Measurements from ENCODE around the gene TNFRSF13B. TPM values are rescaled to one million over a fixed set of nuclear protein-coding genes. Genes with fewer than 3 reads are reported as not detected.
A peak's percentile ranks its signal among the peaks of the same experiment; 100 is the strongest.

The TNFRSF13B gene
- total and polyA plus RNA-seq, 2 donors (not counting 3 experiments of a cell fraction or from before 2014, with no cell fraction given) = not detected

- BruUV-seq (replicated peaks) = no TSS peak
- Histone ChIP-seq H3K4me2 (ENCODE audit: insufficient read depth, low read length) (no peak overlapping the region), H2AFZ (ENCODE audit: low read depth, low read length) (no peak overlapping the region), H3K9me1 (replicated peaks; ENCODE audit: control insufficient read depth, extremely low read depth, insufficient read depth, low read length) (no peaks in the 10 kb centered on the region), H3K27ac (ENCODE audit: insufficient read depth, low read depth, low read length) (peak overlapping the region; percentile 58), H3K36me3 (ENCODE audit: control insufficient read depth in 2 of 2, extremely low read depth in 1 of 2, insufficient read depth in 2 of 2, low read length in 2 of 2) (no peaks in the 10 kb centered on the region), H4K20me1 (replicated peaks; ENCODE audit: control insufficient read depth, extremely low read depth, insufficient read depth, low read length) (no peaks in the 10 kb centered on the region), H3K9me3 (replicated peaks; ENCODE audit: control insufficient read depth, insufficient read depth, low read length) (no peaks in the 10 kb centered on the region), H3K79me2 (ENCODE audit: control insufficient read depth, insufficient read depth, low read length) (no peaks in the 10 kb centered on the region), H3K9ac (replicated peaks; ENCODE audit: extremely low read depth, insufficient read depth, low read length) (no peak overlapping the region), H3K4me1 (ENCODE audit: control insufficient read depth, extremely low read depth, insufficient read depth, low read length) (peaks cover 8% of the 10 kb centered on the region), H3K27me3 (ENCODE audit: control insufficient read depth in 2 of 2, insufficient read depth in 2 of 2, low read length in 2 of 2) (peaks cover 2 to 3% of the 10 kb centered on the region in 2 experiments), H3K4me3 (replicated peaks in 1 of 3; ENCODE audit: insufficient read depth in 1 of 3, low read depth in 1 of 3, low read length in 3 of 3) (no peak overlapping the region)
- dilution Hi-C loops (cut with MboI; ENCODE audit: extremely low pct_ligation_motif_present, low sequenced_read_pairs) (no loop called here), intact Hi-C loops (cut with micrococcal nuclease) (no loop called here)
- ChIA-PET CTCF (no interaction called here), POLR2A (no interaction called here)
- FAIRE-seq (peak; percentile 47), DNase-seq (ENCODE audit: low read depth, low spot score) (peak; percentile 45)
- TF ChIP-seq POLR2A (IDR thresholded peaks at IDR 0.05; ENCODE audit: low read depth, low read length) (no peak), FOS (IDR thresholded peaks at IDR 0.05; ENCODE audit: borderline replicate concordance, insufficient read depth, low read length) (no peak), EZH2 (IDR thresholded peaks at IDR 0.05; ENCODE audit: borderline replicate concordance, low read depth, low read length, severe bottlenecking) (no peak), POLR2AphosphoS5 (IDR thresholded peaks at IDR 0.05; ENCODE audit: insufficient read depth, low read depth, low read length) (no peak), GATA2 (IDR thresholded peaks at IDR 0.05; ENCODE audit: insufficient read depth, insufficient read length, low read depth, low read length) (no peak), MAX (IDR thresholded peaks at IDR 0.05; ENCODE audit: insufficient read depth, insufficient read length) (no peak), MYC (IDR thresholded peaks at IDR 0.05; ENCODE audit: low read depth, low read length) (no peak), JUN (IDR thresholded peaks at IDR 0.05; ENCODE audit: borderline replicate concordance, insufficient read depth, insufficient read length, low read depth) (no peak)
- TF ChIP-seq, protein P1, sequence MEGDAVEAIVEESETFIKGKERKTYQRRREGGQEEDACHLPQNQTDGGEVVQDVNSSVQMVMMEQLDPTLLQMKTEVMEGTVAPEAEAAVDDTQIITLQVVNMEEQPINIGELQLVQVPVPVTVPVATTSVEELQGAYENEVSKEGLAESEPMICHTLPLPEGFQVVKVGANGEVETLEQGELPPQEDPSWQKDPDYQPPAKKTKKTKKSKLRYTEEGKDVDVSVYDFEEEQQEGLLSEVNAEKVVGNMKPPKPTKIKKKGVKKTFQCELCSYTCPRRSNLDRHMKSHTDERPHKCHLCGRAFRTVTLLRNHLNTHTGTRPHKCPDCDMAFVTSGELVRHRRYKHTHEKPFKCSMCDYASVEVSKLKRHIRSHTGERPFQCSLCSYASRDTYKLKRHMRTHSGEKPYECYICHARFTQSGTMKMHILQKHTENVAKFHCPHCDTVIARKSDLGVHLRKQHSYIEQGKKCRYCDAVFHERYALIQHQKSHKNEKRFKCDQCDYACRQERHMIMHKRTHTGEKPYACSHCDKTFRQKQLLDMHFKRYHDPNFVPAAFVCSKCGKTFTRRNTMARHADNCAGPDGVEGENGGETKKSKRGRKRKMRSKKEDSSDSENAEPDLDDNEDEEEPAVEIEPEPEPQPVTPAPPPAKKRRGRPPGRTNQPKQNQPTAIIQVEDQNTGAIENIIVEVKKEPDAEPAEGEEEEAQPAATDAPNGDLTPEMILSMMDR (IDR thresholded peaks at IDR 0.05; ENCODE audit: extremely low read depth in 1 of 2, insufficient read depth in 1 of 2, low read depth in 1 of 2, low read length in 2 of 2) = no peak
Observed at GRCh38 chr17:16909472-16910246, 62.3 kb downstream of the TNFRSF13B start.
